ENCODE data around the gene SLC2A10. TPM values are rescaled to one million over a fixed set of nuclear protein-coding genes. Genes with fewer than 3 reads are reported as not detected.

Gene SLC2A10
- not detected for polyA plus RNA-seq (2012; ENCODE audit: missing spikeins)

- FAIRE-seq (no peak), DNase-seq (ENCODE audit: insufficient read length) (no peak)
These were observed at the start of gene SLC2A10 for GRCh38 chr20:46709459-46710152. Gene SLC2A10, plus strand, starts transcription at chr20:46709649. Its CDS starts 88 bp downstream, at chr20:46709737.

GRCh38 chr20:46660487-46660886 is 49.0 kb upstream of the SLC2A10 start:
- TF ChIP-seq POLR2A (IDR thresholded peaks at IDR 0.05; ENCODE audit: low read depth, low read length), result no peak
- TF ChIP-seq TAF1 (IDR thresholded peaks at IDR 0.05; ENCODE audit: borderline replicate concordance, low read depth, low read length), result no peak
- no peak for TF ChIP-seq POLR2AphosphoS5 (IDR thresholded peaks at IDR 0.05; ENCODE audit: low read depth, low read length)
- no peak for DNase-seq (ENCODE audit: insufficient read length)
- no peak for FAIRE-seq

More at GRCh38 chr20:46709459-46710152, at the start of gene SLC2A10:
- TF ChIP-seq POLR2AphosphoS5 (IDR thresholded peaks at IDR 0.05; ENCODE audit: low read depth, low read length), result no peak
- no peak for TF ChIP-seq POLR2A (IDR thresholded peaks at IDR 0.05; ENCODE audit: low read depth, low read length)
- TF ChIP-seq TAF1 (IDR thresholded peaks at IDR 0.05; ENCODE audit: borderline replicate concordance, low read depth, low read length), result no peak

- TF ChIP-seq TAF1 (IDR thresholded peaks at IDR 0.05; ENCODE audit: borderline replicate concordance, low read depth, low read length) (no peak), POLR2A (IDR thresholded peaks at IDR 0.05; ENCODE audit: low read depth, low read length) (no peak), POLR2AphosphoS5 (IDR thresholded peaks at IDR 0.05; ENCODE audit: low read depth, low read length) (no peak)
- FAIRE-seq (no peak), DNase-seq (ENCODE audit: insufficient read length) (no peak)
These were observed 47.8 kb upstream of the SLC2A10 start for GRCh38 chr20:46661659-46662058.

- DNase-seq (ENCODE audit: insufficient read length) (no peak), FAIRE-seq (no peak)
- TF ChIP-seq POLR2AphosphoS5 (IDR thresholded peaks at IDR 0.05; ENCODE audit: low read depth, low read length) (no peak), POLR2A (IDR thresholded peaks at IDR 0.05; ENCODE audit: low read depth, low read length) (no peak), TAF1 (IDR thresholded peaks at IDR 0.05; ENCODE audit: borderline replicate concordance, low read depth, low read length) (no peak)
These were observed 45.9 kb upstream of the SLC2A10 start for GRCh38 chr20:46663531-46663930.

GRCh38 chr20:46665602-46666001 is 43.8 kb upstream of the SLC2A10 start:
- no peak for TF ChIP-seq POLR2AphosphoS5 (IDR thresholded peaks at IDR 0.05; ENCODE audit: low read depth, low read length)
- no peak for TF ChIP-seq POLR2A (IDR thresholded peaks at IDR 0.05; ENCODE audit: low read depth, low read length)
- TF ChIP-seq TAF1 (IDR thresholded peaks at IDR 0.05; ENCODE audit: borderline replicate concordance, low read depth, low read length), result no peak
- DNase-seq (ENCODE audit: insufficient read length) (no peak), FAIRE-seq (no peak)

- no peak for TF ChIP-seq POLR2A (IDR thresholded peaks at IDR 0.05; ENCODE audit: low read depth, low read length)
- TF ChIP-seq POLR2AphosphoS5 (IDR thresholded peaks at IDR 0.05; ENCODE audit: low read depth, low read length), result no peak
- TF ChIP-seq TAF1 (IDR thresholded peaks at IDR 0.05; ENCODE audit: borderline replicate concordance, low read depth, low read length), result no peak
- no peak for DNase-seq (ENCODE audit: insufficient read length)
- FAIRE-seq, result no peak
These were observed 43.1 kb upstream of the SLC2A10 start for GRCh38 chr20:46666306-46666705.

GRCh38 chr20:46666818-46667515 is 42.5 kb upstream of the SLC2A10 start:
- TF ChIP-seq POLR2AphosphoS5 (IDR thresholded peaks at IDR 0.05; ENCODE audit: low read depth, low read length) (no peak), POLR2A (IDR thresholded peaks at IDR 0.05; ENCODE audit: low read depth, low read length) (no peak), TAF1 (IDR thresholded peaks at IDR 0.05; ENCODE audit: borderline replicate concordance, low read depth, low read length) (no peak)
- no peak for DNase-seq (ENCODE audit: insufficient read length)
- FAIRE-seq, result no peak

- FAIRE-seq, result no peak
- TF ChIP-seq TAF1 (IDR thresholded peaks at IDR 0.05; ENCODE audit: borderline replicate concordance, low read depth, low read length), result no peak
- TF ChIP-seq POLR2AphosphoS5 (IDR thresholded peaks at IDR 0.05; ENCODE audit: low read depth, low read length), result no peak
- no peak for TF ChIP-seq POLR2A (IDR thresholded peaks at IDR 0.05; ENCODE audit: low read depth, low read length)
These were observed 39.2 kb upstream of the SLC2A10 start for GRCh38 chr20:46670228-46670584.

GRCh38 chr20:46670585-46671584 is 38.6 kb upstream of the SLC2A10 start:
- DNase-seq (ENCODE audit: insufficient read length), result no peak
- no peak for FAIRE-seq
- TF ChIP-seq POLR2A (IDR thresholded peaks at IDR 0.05; ENCODE audit: low read depth, low read length) (no peak), TAF1 (IDR thresholded peaks at IDR 0.05; ENCODE audit: borderline replicate concordance, low read depth, low read length) (no peak), POLR2AphosphoS5 (IDR thresholded peaks at IDR 0.05; ENCODE audit: low read depth, low read length) (no peak)

More at GRCh38 chr20:46670228-46670584, 39.2 kb upstream of the SLC2A10 start:
- DNase-seq (ENCODE audit: insufficient read length), result no peak

GRCh38 chr20:46671866-46672542 is 37.4 kb upstream of the SLC2A10 start:
- no peak for DNase-seq (ENCODE audit: insufficient read length)

More at GRCh38 chr20:46671866-46672542, 37.4 kb upstream of the SLC2A10 start:
- TF ChIP-seq POLR2A (IDR thresholded peaks at IDR 0.05; ENCODE audit: low read depth, low read length), result no peak
- no peak for TF ChIP-seq TAF1 (IDR thresholded peaks at IDR 0.05; ENCODE audit: borderline replicate concordance, low read depth, low read length)
- TF ChIP-seq POLR2AphosphoS5 (IDR thresholded peaks at IDR 0.05; ENCODE audit: low read depth, low read length), result no peak
- no peak for FAIRE-seq

Data from GM12892 (cell line).